TTC549 (cell line): Measurements from ENCODE around the gene TMEM219.
"Not testable (repeated sequence)": the region's sequence is repeated elsewhere in the genome, so short reads cannot be mapped to it uniquely, and the experiment has no call there.

Experiments used
- FAIRE-seq: peaks from 2 replicates; lab custom pipeline; 2012; peaks lifted over from hg19 to GRCh38; lab: Jason Lieb, UNC

The TMEM219 gene

GRCh38 chr16:29961479-29962343 is at the start of gene TMEM219:
TMEM219 (plus strand) TSS chr16:29962079; CDS start chr16:29963144, 1,065 bp downstream.
- no peak for FAIRE-seq

GRCh38 chr16:29912087-29912486 is 49.8 kb upstream of the TMEM219 start:
- FAIRE-seq = no peak

- FAIRE-seq = no peak
These were observed 48.4 kb upstream of the TMEM219 start for GRCh38 chr16:29913514-29913913.

GRCh38 chr16:29915590-29916247 is 46.2 kb upstream of the TMEM219 start:
- FAIRE-seq = no peak

GRCh38 chr16:29916979-29917378 is 44.9 kb upstream of the TMEM219 start:
- FAIRE-seq = no peak

- FAIRE-seq = no peak
These were observed 41.4 kb upstream of the TMEM219 start for GRCh38 chr16:29920288-29921033.

GRCh38 chr16:29921034-29921385 is 40.9 kb upstream of the TMEM219 start:
- no peak for FAIRE-seq

- FAIRE-seq = no peak
These were observed 39.6 kb upstream of the TMEM219 start for GRCh38 chr16:29922326-29922725.

GRCh38 chr16:29922986-29923501 is 38.8 kb upstream of the TMEM219 start:
- FAIRE-seq = no peak

GRCh38 chr16:29925105-29925756 is 36.6 kb upstream of the TMEM219 start:
- FAIRE-seq = no peak

GRCh38 chr16:29925781-29926710 is 35.8 kb upstream of the TMEM219 start, which contains the start of gene KCTD13:
KCTD13 (minus strand) TSS chr16:29926226; CDS start chr16:29926033, 193 bp downstream.
- no peak for FAIRE-seq

GRCh38 chr16:29926711-29927052 is 35.2 kb upstream of the TMEM219 start:
- no peak for FAIRE-seq

GRCh38 chr16:29927070-29927905 is 34.6 kb upstream of the TMEM219 start:
- FAIRE-seq = no peak

- FAIRE-seq = not testable (repeated sequence)
These were observed 30.1 kb upstream of the TMEM219 start for GRCh38 chr16:29931750-29932149.

- no peak for FAIRE-seq
These were observed 21.2 kb upstream of the TMEM219 start for GRCh38 chr16:29940656-29941055.

GRCh38 chr16:29943846-29944799 is 17.8 kb upstream of the TMEM219 start:
- peak; percentile 92 for FAIRE-seq

- FAIRE-seq = no peak
These were observed 14.0 kb upstream of the TMEM219 start for GRCh38 chr16:29947897-29948296.

- no peak for FAIRE-seq
These were observed 10.9 kb upstream of the TMEM219 start for GRCh38 chr16:29950806-29951461.
